Keratinocyte (primary cell): Measurements from ENCODE around the gene CAMKMT. TPM values are rescaled to one million over a fixed set of nuclear protein-coding genes. Genes with fewer than 3 reads are reported as not detected.

Experiments used
- DNase-seq: peaks from one replicate; pipeline ENCODE4 v3.0.0-alpha.2; 2011; ENCODE audit warnings: low read depth, missing footprints, low spot score
- FAIRE-seq: peaks from 2 replicates; lab custom pipeline; 2011; peaks lifted over from hg19 to GRCh38; lab: Jason Lieb, UNC
- H2AFZ ChIP-seq: 2 replicates; pipeline ENCODE4 v1.6.0; 2012; ENCODE audit warnings: low read length, control low read depth, inconsistent platforms; ENCODE audit not compliant: control insufficient read depth
- H3K27ac ChIP-seq: 2 replicates; pipeline ENCODE4 v1.5.1; 2011; ENCODE audit warnings: low read length; ENCODE audit not compliant: control insufficient read depth, insufficient read depth
- H3K27me3 ChIP-seq: 3 replicates; pipeline ENCODE4 v1.6.0; 2011; ENCODE audit warnings: low read length; ENCODE audit not compliant: control insufficient read depth, insufficient read depth; ENCODE audit errors: extremely low read depth
- H3K36me3 ChIP-seq, 2 experiments: 2 replicates in 1 of 2; 3 replicates in 1 of 2; pipeline ENCODE4 v1.5.1; 2011; ENCODE audit warnings: low read length in 2 of 2, mild to moderate bottlenecking in 1 of 2; ENCODE audit not compliant: control insufficient read depth in 2 of 2, insufficient read depth in 2 of 2; ENCODE audit errors: extremely low read depth in 1 of 2
- H3K4me1 ChIP-seq: 3 replicates; pipeline ENCODE4 v1.5.1; 2011; ENCODE audit warnings: low read length; ENCODE audit not compliant: control insufficient read depth, insufficient read depth; ENCODE audit errors: extremely low read depth
- H3K4me2 ChIP-seq: 3 replicates; pipeline ENCODE4 v1.6.0; 2011; ENCODE audit warnings: low read depth, low read length; ENCODE audit not compliant: control insufficient read depth, insufficient read depth; ENCODE audit errors: extremely low read depth
- H3K4me3 ChIP-seq, 3 experiments: fragments of 200-600 bp in 1 of 3; sonication (generic) in 1 of 3; 2 replicates in 2 of 3; 3 replicates in 1 of 3; pipeline ENCODE4 v1.5.1; 2011 to 2016; ENCODE audit warnings: low read length in 3 of 3, mild to moderate bottlenecking in 3 of 3, control low read depth in 2 of 3, inconsistent platforms in 1 of 3, low read depth in 1 of 3, mixed read lengths in 1 of 3, mixed run types in 1 of 3, moderate library complexity in 1 of 3; ENCODE audit not compliant: control insufficient read depth in 2 of 3, insufficient read depth in 2 of 3; ENCODE audit errors: extremely low read depth in 1 of 3
- H3K79me2 ChIP-seq: 2 replicates; pipeline ENCODE4 v1.6.0; 2012; ENCODE audit warnings: low read length; ENCODE audit not compliant: control insufficient read depth, insufficient read depth
- H3K9ac ChIP-seq: 3 replicates; pipeline ENCODE4 v1.6.0; 2011; ENCODE audit warnings: low read length; ENCODE audit not compliant: control insufficient read depth, insufficient read depth; ENCODE audit errors: extremely low read depth
- H3K9me1 ChIP-seq: 3 replicates; pipeline ENCODE4 v1.6.0; 2011; ENCODE audit warnings: low read length; ENCODE audit not compliant: control insufficient read depth, insufficient read depth; ENCODE audit errors: extremely low read depth
- H3K9me3 ChIP-seq: 2 replicates; pipeline ENCODE4 v1.5.1; 2012; ENCODE audit warnings: low read depth, low read length; ENCODE audit not compliant: control insufficient read depth
- H4K20me1 ChIP-seq: 3 replicates; pipeline ENCODE4 v1.6.0; 2011; ENCODE audit warnings: low read length; ENCODE audit not compliant: control insufficient read depth, insufficient read depth; ENCODE audit errors: extremely low read depth
- CTCF ChIP-seq, 3 experiments: IDR thresholded peaks in 1 of 3; conservative IDR thresholded peaks in 1 of 3; optimal IDR thresholded peaks in 1 of 3; 2 replicates in 2 of 3; 3 replicates in 1 of 3; pipeline versions ENCODE3 to v1.5.1; 2011; ENCODE audit warnings: low read length in 3 of 3, mild to moderate bottlenecking in 3 of 3, moderate library complexity in 2 of 3, control low read depth in 1 of 3, inconsistent platforms in 1 of 3; ENCODE audit not compliant: insufficient read depth in 2 of 3; ENCODE audit errors: extremely low read depth in 1 of 3
- EZH2 ChIP-seq: IDR thresholded peaks from one replicate; pipeline ENCODE4 v1.6.1; 2012; ENCODE audit warnings: inconsistent platforms, mild to moderate bottlenecking, low read length, moderate library complexity
- dilution Hi-C: fragments of 300-500 bp; cut with MboI; formaldehyde crosslinking; loops from one replicate; pipeline ENCODE4 v1.7.0; 2020; ENCODE audit warnings: low sequenced_read_pairs; ENCODE audit not compliant: extremely low pct_ligation_motif_present
- polyA plus RNA-seq, 5 experiments: library from polyadenylated mRNA; depleted of rRNA in 3 of 5; stranded (reverse) in 3 of 5; stranded (forward) in 1 of 5; unstranded in 1 of 5; fragments of >200 nt; gene quantifications; 1 replicate in 1 of 5; 2 replicates in 3 of 5; 3 replicates in 1 of 5; pipeline versions ENCODE4 v1.2.1 to v1.2.3, GENCODE V29; 2011 to 2012; ENCODE audit warnings: missing spikeins in 2 of 5, low read depth in 1 of 5, low replicate concordance in 1 of 5

CAMKMT gene
- polyA plus RNA-seq, 1 donor (not counting 4 experiments of a cell fraction or from before 2014, with no cell fraction given), result 9.9 TPM

- no peaks in the 10 kb centered on the region for H3K9me1 ChIP-seq
- no peak overlapping the region for H3K4me3 ChIP-seq
- no peaks in the 10 kb centered on the region for H4K20me1 ChIP-seq
- dilution Hi-C loops, result no loop called here
- no peak overlapping the region for H3K27ac ChIP-seq
- no peak overlapping the region for H2AFZ ChIP-seq
- no peak overlapping the region for H3K9ac ChIP-seq
- no peaks in the 10 kb centered on the region for H3K27me3 ChIP-seq
- TF ChIP-seq EZH2, result no peak
- no peak for TF ChIP-seq CTCF (optimal IDR thresholded peaks at IDR 0.05 in 1 of 3, IDR thresholded peaks at IDR 0.05 in 1 of 3, conservative IDR thresholded peaks at IDR 0.05 in 1 of 3; ENCODE audit: extremely low read depth in 1 of 3, insufficient read depth in 2 of 3, low read length in 3 of 3)
- DNase-seq (no peak), FAIRE-seq (no peak)
- H3K9me3 ChIP-seq, result no peaks in the 10 kb centered on the region
- no peaks in the 10 kb centered on the region for H3K4me1 ChIP-seq
- H3K79me2 ChIP-seq, result no peaks in the 10 kb centered on the region
- no peak overlapping the region for H3K4me2 ChIP-seq
- no peaks in the 10 kb centered on the region for H3K36me3 ChIP-seq
These were observed 35.9 kb downstream of the CAMKMT start for GRCh38 chr2:44397447-44398175.

GRCh38 chr2:44398243-44398897, 36.6 kb downstream of the CAMKMT start:
- no peak for FAIRE-seq
- no peaks in the 10 kb centered on the region for H3K79me2 ChIP-seq
- DNase-seq, result no peak
- no peaks in the 10 kb centered on the region for H4K20me1 ChIP-seq
- H3K9me1 ChIP-seq, result no peaks in the 10 kb centered on the region
- no peak overlapping the region for H3K4me3 ChIP-seq
- H3K4me2 ChIP-seq, result no peak overlapping the region
- H2AFZ ChIP-seq, result no peak overlapping the region
- no peak overlapping the region for H3K9ac ChIP-seq
- no peak for TF ChIP-seq CTCF (optimal IDR thresholded peaks at IDR 0.05 in 1 of 3, IDR thresholded peaks at IDR 0.05 in 1 of 3, conservative IDR thresholded peaks at IDR 0.05 in 1 of 3; ENCODE audit: extremely low read depth in 1 of 3, insufficient read depth in 2 of 3, low read length in 3 of 3)
- no peaks in the 10 kb centered on the region for H3K27me3 ChIP-seq
- H3K4me1 ChIP-seq, result no peaks in the 10 kb centered on the region
- no peaks in the 10 kb centered on the region for H3K36me3 ChIP-seq
- dilution Hi-C loops, result no loop called here
- no peak overlapping the region for H3K27ac ChIP-seq
- H3K9me3 ChIP-seq, result no peaks in the 10 kb centered on the region
